KMS-11 (cell line): ENCODE results near the gene BTG4.

Experiments
- H2AFZ ChIP-seq: fragments of 200-600 bp; sonication (generic); 2 replicates; pipeline ENCODE4 v1.6.1; 2016; ENCODE audit warnings: antibody characterized with exemption, mixed run types, low read depth
- H3K27ac ChIP-seq: fragments of 200-600 bp; sonication (generic); 2 replicates; pipeline ENCODE4 v1.6.1; 2016; ENCODE audit warnings: mild to moderate bottlenecking, mixed run types
- H3K27me3 ChIP-seq: fragments of 200-600 bp; sonication (generic); 2 replicates; pipeline ENCODE4 v1.6.1; 2017; ENCODE audit warnings: mild to moderate bottlenecking, low read depth, mixed run types, moderate library complexity; ENCODE audit not compliant: insufficient read depth
- H3K36me3 ChIP-seq: fragments of 200-600 bp; sonication (generic); 2 replicates; pipeline ENCODE4 v1.6.1; 2017; ENCODE audit warnings: mild to moderate bottlenecking, mixed run types; ENCODE audit not compliant: insufficient read depth
- H3K4me1 ChIP-seq: fragments of 200-600 bp; sonication (generic); 2 replicates; pipeline ENCODE4 v1.6.1; 2016; ENCODE audit warnings: mild to moderate bottlenecking, low read depth, mixed run types; ENCODE audit not compliant: poor library complexity, severe bottlenecking
- H3K4me2 ChIP-seq: fragments of 200-600 bp; sonication (generic); 2 replicates; pipeline ENCODE4 v1.7.0; 2016; ENCODE audit warnings: mild to moderate bottlenecking, mixed run types
- H3K4me3 ChIP-seq: fragments of 200-600 bp; sonication (generic); IDR thresholded peaks from 2 replicates; pipeline ENCODE4 v1.6.1; 2017; ENCODE audit warnings: low read depth, low read length, mixed read lengths; ENCODE audit not compliant: insufficient read depth
- H3K79me2 ChIP-seq: fragments of 200-600 bp; sonication (generic); 2 replicates; pipeline ENCODE4 v1.6.1; 2016; ENCODE audit warnings: low read depth, mixed run types; ENCODE audit not compliant: insufficient read depth
- H3K9ac ChIP-seq: fragments of 200-600 bp; sonication (generic); 2 replicates; pipeline ENCODE4 v1.6.1; 2016; ENCODE audit warnings: mild to moderate bottlenecking, mixed run types
- H4K20me1 ChIP-seq: fragments of 200-600 bp; sonication (generic); 2 replicates; pipeline ENCODE4 v1.6.1; 2016; ENCODE audit warnings: mild to moderate bottlenecking, mixed run types; ENCODE audit not compliant: insufficient read depth
- TF ChIP-seq, protein P1 (sequence below): fragments of 200-600 bp; sonication (generic); conservative IDR thresholded peaks from 2 replicates; pipeline ENCODE4 v1.6.1; 2017; ENCODE audit warnings: low read depth, mild to moderate bottlenecking, antibody characterized with exemption, low read length, moderate library complexity, mixed read lengths

BTG4 gene

GRCh38 chr11:111528557-111528956, 16.4 kb upstream of the BTG4 start:
- H3K9ac ChIP-seq: no peak overlapping the region; the same call in 1 of the 2 replicates
- H3K4me1 ChIP-seq: peaks cover 82% of the 10 kb centered on the region
- H3K4me2 ChIP-seq: peak overlapping the region; percentile 47
- no peaks in the 10 kb centered on the region for H4K20me1 ChIP-seq
- peak overlapping the region; percentile 27; the same call in 1 of the 2 replicates for H2AFZ ChIP-seq
- no peak overlapping the region for H3K4me3 ChIP-seq
- H3K27ac ChIP-seq: peak overlapping the region; percentile 46; the same call in 1 of the 2 replicates
- H3K27me3 ChIP-seq: no peaks in the 10 kb centered on the region
- TF ChIP-seq, protein P1, sequence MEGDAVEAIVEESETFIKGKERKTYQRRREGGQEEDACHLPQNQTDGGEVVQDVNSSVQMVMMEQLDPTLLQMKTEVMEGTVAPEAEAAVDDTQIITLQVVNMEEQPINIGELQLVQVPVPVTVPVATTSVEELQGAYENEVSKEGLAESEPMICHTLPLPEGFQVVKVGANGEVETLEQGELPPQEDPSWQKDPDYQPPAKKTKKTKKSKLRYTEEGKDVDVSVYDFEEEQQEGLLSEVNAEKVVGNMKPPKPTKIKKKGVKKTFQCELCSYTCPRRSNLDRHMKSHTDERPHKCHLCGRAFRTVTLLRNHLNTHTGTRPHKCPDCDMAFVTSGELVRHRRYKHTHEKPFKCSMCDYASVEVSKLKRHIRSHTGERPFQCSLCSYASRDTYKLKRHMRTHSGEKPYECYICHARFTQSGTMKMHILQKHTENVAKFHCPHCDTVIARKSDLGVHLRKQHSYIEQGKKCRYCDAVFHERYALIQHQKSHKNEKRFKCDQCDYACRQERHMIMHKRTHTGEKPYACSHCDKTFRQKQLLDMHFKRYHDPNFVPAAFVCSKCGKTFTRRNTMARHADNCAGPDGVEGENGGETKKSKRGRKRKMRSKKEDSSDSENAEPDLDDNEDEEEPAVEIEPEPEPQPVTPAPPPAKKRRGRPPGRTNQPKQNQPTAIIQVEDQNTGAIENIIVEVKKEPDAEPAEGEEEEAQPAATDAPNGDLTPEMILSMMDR: no peak
- H3K79me2 ChIP-seq: no peaks in the 10 kb centered on the region
- H3K36me3 ChIP-seq: no peaks in the 10 kb centered on the region

DNA sequence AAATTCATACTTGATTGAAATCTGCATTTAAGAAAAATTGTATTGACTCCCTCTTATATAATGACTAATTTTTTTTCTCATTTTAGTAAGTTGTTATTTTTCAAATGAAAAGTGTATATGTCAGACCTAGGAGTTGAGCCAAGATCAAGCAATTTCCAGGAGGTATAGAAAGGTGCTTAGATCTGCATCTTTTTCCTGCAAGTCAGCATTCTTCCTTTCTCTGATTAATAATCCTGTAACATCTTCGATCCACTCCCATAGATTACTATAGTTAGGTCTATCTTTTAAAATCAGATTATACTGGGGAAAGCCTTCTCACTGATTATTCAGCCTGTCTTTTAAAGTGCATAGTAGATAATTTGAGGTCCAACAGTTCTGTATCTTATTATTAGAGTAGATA, 15.1 kb upstream of the BTG4 start:
- Histone ChIP-seq H3K27me3 (no peaks in the 10 kb centered on the region), H3K9ac (no peak overlapping the region), H3K4me1 (peaks cover 71% of the 10 kb centered on the region), H3K79me2 (no peaks in the 10 kb centered on the region), H3K4me3 (no peak overlapping the region), H3K27ac (no peak overlapping the region; the same call in 1 of the 2 replicates), H4K20me1 (no peaks in the 10 kb centered on the region), H3K4me2 (peak overlapping the region; percentile 58), H3K36me3 (no peaks in the 10 kb centered on the region), H2AFZ (no peak overlapping the region)
- TF ChIP-seq, protein P1: no peak

DNA sequence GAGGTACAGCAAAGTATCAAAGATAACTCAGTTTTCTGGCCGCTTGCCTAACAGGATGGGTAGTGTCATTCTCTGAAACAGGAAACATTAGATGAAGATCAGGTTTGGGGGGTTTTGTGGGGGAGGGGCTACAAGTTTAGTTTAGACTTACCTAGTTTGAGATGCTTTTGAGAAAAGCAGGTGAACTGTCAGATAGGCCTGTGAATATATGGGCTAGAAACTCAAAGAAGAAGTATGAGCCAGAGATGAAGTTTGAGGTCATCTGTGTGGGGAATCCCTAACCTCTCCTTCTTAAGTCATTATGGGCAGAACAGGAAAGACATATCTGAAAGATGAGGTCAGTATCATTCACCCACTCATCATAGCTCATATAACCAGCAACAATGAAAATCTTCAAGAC, 14.3 kb upstream of the BTG4 start:
- Histone ChIP-seq H3K36me3 (no peaks in the 10 kb centered on the region), H3K27ac (peak overlapping the region; percentile 57), H3K9ac (no peak overlapping the region), H3K79me2 (no peaks in the 10 kb centered on the region), H3K4me2 (peak overlapping the region; percentile 58), H3K4me3 (no peak overlapping the region), H4K20me1 (no peaks in the 10 kb centered on the region), H3K27me3 (no peaks in the 10 kb centered on the region), H3K4me1 (peaks cover 69% of the 10 kb centered on the region), H2AFZ (0 out of 2 replicates have a peak overlapping the region, but pooled peaks have one; percentile 11)
- TF ChIP-seq, protein P1: no peak

DNA sequence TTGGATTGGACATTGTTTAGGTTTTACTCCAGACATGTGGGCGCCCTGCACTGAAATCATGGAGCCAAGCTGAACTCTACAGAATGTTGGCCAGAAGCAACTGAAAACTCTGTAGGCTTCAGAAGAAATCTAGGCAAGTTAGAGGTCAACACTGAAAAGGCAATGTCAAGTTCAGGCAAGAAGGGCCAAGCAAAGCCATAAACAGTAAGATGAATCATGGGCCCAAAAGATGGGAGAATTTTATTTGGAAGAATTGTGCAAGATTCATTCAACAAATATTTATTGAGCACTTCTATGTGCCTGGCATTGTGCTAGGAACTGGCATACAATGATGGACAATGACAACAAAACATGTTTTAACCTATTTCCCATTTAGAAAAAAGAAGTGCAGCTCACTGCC, 13.3 kb upstream of the BTG4 start:
- peaks cover 58% of the 10 kb centered on the region for H3K4me1 ChIP-seq
- no peak overlapping the region for H3K4me3 ChIP-seq
- H3K79me2 ChIP-seq: no peaks in the 10 kb centered on the region
- H3K4me2 ChIP-seq: peak overlapping the region; percentile 58
- H3K27ac ChIP-seq: peak overlapping the region; percentile 57; the same call in 1 of the 2 replicates
- no peaks in the 10 kb centered on the region for H3K27me3 ChIP-seq
- no peaks in the 10 kb centered on the region for H3K36me3 ChIP-seq
- no peak overlapping the region for H3K9ac ChIP-seq
- H4K20me1 ChIP-seq: no peaks in the 10 kb centered on the region
- H2AFZ ChIP-seq: no peak overlapping the region
- TF ChIP-seq, protein P1: no peak
